HG03175 (cell line): ENCODE measurements around the gene MLLT3.

Experiments used
- ATAC-seq: cut with Tn5 transposase; IDR thresholded peaks from one replicate; pipeline ENCODE4 v1.9.1; 2021; ENCODE audit warnings: mild to moderate bottlenecking, moderate library complexity; ENCODE audit not compliant: unreplicated experiment

The MLLT3 gene

GRCh38 chr9:20316372-20316771 lies 305.9 kb downstream of the MLLT3 start:
- ATAC-seq = no peak

GRCh38 chr9:20315677-20316076 lies 306.6 kb downstream of the MLLT3 start:
- ATAC-seq = no peak

DNA sequence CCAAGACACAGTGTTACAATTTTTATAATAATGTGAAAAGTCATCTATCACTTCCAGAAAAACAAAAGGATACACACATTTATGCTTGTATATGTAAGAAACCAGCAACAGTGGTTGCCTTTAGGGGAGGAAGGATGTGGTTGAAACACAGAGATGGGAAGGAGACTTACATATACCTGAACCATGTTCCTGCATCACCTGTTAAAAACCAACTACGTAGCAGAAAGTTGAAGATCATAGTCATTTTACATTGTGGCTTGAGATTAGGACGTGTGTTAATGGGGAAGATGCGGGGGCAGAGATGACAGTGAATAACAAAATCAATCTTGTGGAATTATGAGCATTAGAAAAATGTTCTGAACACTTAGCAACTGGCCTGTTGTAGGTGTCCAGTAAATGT lies 307.3 kb downstream of the MLLT3 start:
- ATAC-seq = no peak

DNA sequence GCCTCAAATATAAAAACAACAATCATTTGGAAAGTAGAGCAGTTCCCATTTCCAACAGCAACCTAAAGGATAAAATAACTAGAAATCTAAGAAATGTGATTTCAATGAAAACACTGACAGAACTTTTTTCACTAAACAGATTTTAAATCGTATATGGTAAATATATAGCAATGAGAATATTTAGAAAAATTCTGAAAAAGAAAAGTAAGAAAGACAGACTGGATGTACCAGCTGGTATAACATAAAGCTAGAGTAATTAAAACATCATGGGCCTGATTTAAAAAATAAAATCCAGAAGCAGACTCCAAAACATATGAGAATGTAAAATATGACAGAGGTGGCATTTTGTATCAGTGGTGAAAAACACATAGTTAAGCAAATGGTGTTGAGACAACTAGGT lies 308.9 kb downstream of the MLLT3 start:
- no peak for ATAC-seq

DNA sequence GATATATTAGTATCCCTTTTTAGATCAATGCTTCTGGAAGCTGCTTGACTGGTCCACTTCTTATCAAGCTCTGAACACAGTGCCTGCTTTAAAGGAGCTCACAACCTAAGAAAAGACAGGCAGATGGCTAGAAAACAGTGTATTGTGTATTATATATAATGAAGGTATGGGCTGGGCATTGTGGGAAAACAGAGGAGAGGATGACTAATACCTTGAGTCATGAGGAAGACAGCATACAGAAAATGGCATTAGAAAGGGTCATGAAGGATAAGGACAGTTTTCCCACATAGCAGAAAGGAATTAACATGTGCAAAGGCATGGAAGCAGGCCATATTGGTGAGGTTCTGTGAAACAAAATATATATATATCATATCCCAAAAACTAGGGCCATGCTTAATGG lies 309.6 kb downstream of the MLLT3 start:
- ATAC-seq = no peak

DNA sequence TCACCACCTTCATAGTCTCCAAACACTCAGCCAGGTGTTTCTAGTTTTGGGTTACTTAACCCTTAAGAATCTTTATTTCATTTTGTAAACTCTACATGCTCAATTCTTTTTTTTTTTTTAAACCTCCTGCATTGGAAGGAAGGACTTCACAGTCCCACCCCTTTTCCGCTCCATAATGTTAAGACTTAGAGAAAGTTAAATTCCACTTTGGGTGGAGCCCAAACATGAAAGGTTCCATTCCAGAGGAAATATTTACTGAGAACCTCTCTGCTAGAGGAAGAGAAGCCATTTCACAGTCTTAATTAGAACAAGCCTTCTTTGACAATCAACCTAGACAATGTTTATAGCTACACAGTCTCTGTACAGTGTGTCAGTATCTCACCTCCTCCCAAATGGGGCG lies 312.3 kb downstream of the MLLT3 start:
- no peak for ATAC-seq

GRCh38 chr9:20309124-20309523 lies 313.2 kb downstream of the MLLT3 start:
- ATAC-seq = no peak

DNA sequence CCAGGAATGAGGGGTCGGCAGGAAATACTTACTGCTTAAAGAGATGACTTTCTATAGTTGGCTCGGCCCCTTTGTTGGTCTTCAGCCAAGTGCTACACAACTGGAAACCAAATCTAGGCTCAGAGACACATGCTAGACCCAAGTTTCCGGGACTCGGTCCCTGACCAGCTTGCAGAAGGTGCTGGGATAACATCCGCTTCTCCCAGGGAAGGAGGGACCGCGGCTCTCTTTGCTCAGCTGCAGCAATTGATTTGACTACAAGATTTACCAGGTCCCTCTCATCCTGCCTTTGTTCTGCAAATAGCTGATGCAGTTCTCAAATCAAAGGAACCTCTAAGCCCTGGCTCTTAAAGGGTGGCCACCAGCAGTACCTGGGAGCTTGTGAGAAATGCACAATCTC lies 314.7 kb downstream of the MLLT3 start:
- ATAC-seq = no peak

GRCh38 chr9:20305452-20305851 lies 316.8 kb downstream of the MLLT3 start:
- no peak for ATAC-seq

- ATAC-seq = no peak
These were observed 318.3 kb downstream of the MLLT3 start for GRCh38 chr9:20303996-20304395.

GRCh38 chr9:20303066-20303465 lies 319.2 kb downstream of the MLLT3 start:
- no peak for ATAC-seq

DNA sequence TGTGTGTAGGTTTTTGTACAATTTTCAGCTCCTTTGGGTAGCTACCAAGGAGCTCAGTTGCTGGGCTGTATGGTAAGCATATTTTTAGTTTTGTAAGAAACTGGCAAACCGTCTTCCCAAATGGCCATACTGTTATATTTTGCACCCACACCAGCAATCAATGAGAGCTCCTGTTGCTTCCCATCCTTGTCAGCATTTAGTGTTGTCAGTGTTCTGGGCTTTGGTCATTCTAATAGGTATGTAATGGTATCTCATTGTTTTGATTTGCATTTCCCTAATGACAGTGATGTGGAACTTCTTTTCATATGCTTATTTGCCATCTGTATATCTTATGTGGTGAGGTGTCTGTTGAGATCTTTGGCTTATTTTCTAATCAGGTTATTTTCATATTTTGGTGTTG lies 320.1 kb downstream of the MLLT3 start:
- no peak for ATAC-seq

GRCh38 chr9:20300430-20301115 lies 321.7 kb downstream of the MLLT3 start:
- no peak for ATAC-seq

DNA sequence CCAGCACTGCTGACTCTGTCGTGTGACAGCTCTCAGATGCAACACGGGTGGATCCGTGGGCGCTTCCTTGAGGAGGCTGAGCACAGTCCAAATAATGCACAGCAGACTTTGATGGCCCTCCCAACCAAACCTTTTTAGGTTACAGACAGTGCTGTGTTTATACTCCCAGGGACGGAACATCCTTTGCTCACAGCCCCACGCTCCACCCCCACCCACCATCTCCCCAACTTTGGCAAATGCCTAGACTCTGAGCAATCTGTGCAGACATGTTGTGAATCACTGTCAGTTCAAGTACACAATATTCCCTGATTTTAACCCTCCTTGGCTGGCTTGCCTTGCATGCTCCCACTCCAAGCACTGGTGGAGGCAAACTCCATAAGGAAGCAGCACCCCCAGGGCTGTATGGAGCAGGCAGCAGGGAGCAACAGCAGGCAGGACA lies 324.6 kb downstream of the MLLT3 start:
- no peak for ATAC-seq

DNA sequence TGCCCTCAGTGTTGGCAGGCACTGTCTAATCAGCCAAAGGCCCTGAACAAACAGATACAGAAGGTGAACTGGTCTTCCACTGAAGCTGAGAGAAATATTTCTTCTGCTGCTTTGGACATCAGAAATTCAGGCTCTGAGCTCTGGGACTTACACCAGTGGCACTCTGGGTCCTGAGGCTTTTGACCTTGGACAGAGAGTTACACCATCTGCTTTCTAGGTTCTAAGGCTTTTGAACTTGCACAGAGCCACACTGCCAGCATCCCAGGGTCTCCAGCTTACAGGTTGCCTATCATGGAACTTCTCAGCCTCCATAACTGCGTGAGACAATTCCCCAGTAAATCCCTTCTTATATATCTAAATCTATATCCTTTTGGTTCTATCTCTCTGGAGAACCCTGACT lies 326.7 kb downstream of the MLLT3 start:
- no peak for ATAC-seq

DNA sequence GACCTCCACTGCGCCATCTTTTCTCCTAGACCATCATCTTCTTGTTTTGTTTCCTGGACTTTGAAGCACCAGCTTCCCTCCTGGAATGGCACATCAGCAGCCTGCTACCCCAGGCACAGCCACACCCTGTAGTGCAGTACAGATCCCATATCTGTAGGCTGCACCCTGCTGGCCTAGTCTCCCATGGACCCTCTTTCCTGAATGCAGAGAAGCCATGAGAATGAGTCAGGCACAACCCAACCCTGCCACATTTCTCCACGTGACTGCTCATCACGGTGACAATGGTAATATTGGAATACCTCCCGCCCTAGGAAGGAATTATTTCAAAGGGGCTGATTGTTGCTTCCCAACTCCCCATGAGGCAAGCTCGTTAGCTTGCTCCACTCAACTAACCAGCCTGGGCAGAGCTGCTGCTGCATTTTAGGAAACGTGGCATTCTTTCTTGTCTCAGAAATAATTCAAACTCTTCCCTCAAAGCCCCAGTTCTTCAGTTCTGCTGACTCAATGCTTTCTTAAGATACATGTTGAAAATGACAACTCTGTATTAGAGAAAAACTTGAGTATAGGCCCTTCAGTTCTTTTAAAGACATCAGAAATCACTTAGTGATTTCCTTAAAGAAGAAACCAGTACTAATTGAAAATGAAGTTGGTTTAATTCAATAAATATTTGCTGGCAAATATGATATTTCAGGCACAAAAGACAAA lies 328.1 kb downstream of the MLLT3 start:
- ATAC-seq = no peak

DNA sequence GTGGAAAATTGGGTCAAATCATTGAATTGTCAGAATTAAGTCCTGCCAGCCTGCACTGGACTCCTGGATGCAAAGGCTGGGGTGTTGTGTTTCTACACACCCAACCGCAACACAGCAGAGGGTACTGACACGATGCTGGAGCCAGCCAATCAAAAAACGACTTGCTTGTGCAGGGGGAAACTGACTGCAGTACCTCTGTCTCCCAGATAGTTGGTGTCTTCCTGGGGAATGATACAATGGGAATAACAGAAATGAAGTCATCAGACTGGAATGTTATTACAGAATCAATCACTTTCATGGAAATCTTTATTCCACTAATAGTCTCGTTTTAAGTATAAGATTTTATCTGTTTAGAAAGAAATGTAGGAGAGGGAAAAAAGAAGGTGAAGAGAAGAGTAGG lies 330.3 kb downstream of the MLLT3 start:
- ATAC-seq = no peak
